GM19324 (cell line): ENCODE data around the gene METTL16.
"Not testable (repeated sequence)": the region's sequence is repeated elsewhere in the genome, so short reads cannot be mapped to it uniquely, and the experiment has no call there.

Experiments used
- ATAC-seq: cut with Tn5 transposase; IDR thresholded peaks from one replicate; pipeline ENCODE4 v1.9.1; 2021; ENCODE audit warnings: mild to moderate bottlenecking, moderate library complexity; ENCODE audit not compliant: unreplicated experiment, low FRiP score

METTL16 gene, protein sequence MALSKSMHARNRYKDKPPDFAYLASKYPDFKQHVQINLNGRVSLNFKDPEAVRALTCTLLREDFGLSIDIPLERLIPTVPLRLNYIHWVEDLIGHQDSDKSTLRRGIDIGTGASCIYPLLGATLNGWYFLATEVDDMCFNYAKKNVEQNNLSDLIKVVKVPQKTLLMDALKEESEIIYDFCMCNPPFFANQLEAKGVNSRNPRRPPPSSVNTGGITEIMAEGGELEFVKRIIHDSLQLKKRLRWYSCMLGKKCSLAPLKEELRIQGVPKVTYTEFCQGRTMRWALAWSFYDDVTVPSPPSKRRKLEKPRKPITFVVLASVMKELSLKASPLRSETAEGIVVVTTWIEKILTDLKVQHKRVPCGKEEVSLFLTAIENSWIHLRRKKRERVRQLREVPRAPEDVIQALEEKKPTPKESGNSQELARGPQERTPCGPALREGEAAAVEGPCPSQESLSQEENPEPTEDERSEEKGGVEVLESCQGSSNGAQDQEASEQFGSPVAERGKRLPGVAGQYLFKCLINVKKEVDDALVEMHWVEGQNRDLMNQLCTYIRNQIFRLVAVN

DNA sequence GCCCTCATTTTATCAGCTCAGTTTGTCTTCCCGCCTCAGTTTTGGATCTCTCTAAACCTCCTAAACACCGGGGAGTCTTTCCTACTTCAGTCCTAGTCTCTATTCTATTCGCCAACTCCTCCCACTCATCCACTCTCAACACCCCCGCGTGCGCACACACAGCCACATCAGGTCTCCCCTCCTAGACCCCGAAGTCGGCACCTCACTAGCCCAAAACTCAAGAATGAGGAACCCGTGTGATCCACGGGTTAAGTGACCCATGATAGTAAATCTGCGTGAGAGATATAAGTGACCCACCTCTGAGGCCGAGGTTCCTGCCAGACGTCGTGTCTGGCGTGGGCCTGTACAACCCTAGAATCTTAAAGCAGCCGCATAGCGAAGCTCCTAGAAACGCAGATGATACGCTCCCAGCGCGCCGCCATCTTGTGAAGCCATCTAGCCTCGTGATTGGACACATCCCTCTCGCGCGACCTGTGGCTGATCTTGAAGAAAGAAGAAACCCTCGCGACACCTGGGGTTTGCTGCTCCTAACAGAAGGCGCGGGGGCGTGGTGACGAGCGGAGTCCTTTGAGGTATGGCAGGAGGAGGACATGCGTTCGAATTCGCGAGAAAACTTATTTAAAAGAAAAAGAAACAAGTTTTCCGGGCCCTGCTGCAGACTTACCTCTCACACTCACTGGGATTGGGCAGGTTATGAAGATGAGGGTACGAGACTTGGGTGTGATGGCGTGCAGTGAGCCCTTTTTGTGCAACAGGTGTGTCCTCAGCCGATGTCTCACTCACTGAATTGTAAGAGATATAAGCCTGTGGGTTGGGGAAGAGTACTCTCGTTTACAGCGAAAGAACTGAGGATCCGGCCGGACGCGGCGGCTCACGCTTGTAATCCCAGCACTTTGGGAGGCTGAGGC is at the start of gene METTL16:
METTL16 (minus strand) TSS at position 427 of the 908 bp plus-strand sequence. CDS start 9,557 bp downstream, outside the sequence.
- peak; percentile 96 for ATAC-seq

- ATAC-seq, result no peak
Observed at GRCh38 chr17:2560658-2561057, 49.0 kb upstream of the METTL16 start.

DNA sequence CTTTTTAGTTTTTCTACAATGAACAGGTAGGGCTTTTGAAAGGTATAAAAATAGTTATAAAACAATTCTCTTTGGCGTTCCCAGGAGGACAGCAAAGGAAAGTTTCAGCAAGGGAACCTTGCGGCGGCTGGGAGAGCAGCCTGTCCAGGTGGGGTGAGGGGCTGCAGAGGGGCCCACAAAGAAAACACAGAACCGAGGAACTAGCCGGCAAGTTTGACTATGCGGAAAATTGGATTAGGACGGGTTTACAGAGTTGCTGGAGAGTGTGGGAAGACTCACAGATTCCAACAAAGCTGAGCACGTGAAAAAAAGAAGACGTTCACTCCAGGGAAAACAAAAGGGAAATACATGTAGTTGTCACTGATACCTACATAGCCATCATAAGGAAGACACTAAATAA is 40.2 kb upstream of the METTL16 start:
- ATAC-seq, result no peak

- ATAC-seq, result no peak
Observed at GRCh38 chr17:2551493-2551892, 39.8 kb upstream of the METTL16 start.

DNA sequence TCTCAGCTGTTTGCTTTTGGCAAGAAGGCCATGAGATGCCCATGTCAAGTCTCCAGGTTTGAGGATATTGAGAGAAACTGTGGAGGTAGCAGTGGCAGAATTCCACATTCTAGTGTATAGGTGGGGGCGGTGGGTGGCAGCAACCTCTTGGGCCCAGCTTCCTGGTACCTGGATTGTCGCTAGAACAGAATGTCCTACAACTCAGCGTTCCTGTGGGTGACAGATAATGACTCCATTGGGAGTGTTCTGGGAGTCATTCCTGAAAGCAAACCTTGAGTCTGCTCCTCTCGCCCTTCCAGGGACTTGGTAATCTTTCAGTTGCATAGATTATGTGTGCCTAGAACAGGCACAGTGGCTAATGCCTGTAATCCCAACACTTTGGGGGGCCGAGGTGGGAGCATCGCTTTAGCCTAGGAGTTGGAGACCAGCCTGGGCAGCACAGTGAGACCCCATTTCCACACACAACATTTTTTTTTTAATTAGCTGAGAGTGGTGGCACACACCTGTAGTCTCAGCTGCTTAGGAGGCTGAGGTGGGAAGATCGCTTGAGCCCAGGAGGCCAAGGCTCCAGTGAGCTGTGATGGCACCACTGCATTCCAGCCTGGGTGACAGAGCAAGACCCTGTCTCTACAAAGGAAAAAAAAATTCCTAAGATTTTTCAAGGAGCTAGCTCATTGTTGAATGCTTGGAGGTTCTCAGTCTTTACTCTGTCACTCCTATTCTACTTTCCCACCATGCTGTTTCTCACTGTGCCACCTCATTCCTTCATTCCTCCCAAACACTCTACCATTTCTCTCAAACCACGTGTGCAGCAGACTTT is 37.9 kb upstream of the METTL16 start:
- no peak for ATAC-seq

- not testable (repeated sequence) for ATAC-seq
Observed at GRCh38 chr17:2548026-2548425, 36.3 kb upstream of the METTL16 start.

- no peak for ATAC-seq
Observed at GRCh38 chr17:2547176-2547575, 35.5 kb upstream of the METTL16 start.

DNA sequence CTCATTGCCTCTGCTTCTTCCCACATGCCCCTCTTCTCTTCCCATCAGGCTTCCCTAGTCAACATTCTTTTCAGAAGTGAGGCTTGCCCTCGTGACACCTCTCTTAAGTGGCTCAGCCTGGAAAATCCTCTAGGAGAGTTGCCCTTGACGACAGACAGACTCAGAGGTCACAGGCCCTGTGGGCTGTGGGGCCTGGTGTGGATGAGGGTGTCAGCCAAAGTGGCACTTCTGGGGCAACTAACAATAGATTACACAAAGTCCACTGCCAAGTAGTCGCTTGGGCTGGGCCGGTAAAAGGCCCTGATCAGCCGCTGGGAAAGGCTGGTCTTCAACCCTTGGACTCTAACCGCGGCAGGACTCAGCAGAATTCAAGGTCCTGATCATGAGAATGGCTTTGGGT is 33.7 kb upstream of the METTL16 start:
- no peak for ATAC-seq

- no peak for ATAC-seq
Observed at GRCh38 chr17:2542456-2542855, 30.8 kb upstream of the METTL16 start.

DNA sequence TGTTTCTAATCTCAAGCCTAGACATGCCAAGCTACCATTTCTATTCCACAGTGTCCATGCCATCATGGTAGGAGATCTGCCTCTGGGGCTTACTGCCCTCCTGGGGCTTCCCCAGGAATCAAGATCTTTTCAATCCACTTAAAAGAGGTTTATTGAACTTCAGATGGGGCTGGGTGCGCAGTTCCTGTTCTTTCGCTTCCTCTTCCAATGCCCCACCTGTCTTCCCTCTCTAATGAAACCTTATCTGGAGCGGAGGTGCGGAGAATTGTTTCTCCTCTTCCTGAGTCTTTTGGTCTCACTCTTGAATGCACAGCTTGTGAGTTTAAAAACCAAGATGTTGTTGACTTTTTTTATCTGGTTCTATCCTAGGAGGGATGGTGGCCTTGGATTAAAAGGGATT is 30.4 kb upstream of the METTL16 start:
- ATAC-seq, result no peak

GRCh38 chr17:2537579-2537978 is 25.9 kb upstream of the METTL16 start:
- not testable (repeated sequence) for ATAC-seq

DNA sequence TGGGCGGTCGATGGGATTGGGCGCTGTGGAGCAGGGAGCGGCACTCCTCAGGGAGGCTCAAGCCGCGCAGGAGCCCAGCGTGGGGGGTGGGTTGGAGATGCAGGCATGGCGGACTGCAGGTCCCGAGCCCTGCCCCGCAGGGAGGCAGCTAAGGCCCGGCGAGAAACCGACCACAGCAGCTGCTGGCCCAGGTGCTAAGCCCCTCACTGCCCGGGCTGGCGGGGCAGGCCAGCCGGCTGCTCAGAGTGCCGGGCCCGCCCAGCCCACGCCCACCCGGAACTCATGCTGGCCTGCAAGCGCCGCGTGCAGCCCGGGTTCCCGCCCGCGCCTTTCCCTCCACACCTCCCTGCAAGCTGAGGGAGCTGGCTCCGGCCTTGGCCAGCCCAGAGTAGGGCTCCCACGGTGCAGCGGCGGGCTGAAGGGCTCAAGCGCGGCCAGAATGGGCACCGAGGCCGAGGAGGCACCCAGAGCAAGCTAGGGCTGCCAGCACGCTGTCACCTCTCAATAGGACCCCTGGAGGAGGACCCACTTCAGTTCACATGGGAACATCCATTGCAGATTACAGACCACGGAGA is 20.5 kb upstream of the METTL16 start:
- ATAC-seq, result no peak

- ATAC-seq, result not testable (repeated sequence)
Observed at GRCh38 chr17:2531243-2531954, 19.7 kb upstream of the METTL16 start.

DNA sequence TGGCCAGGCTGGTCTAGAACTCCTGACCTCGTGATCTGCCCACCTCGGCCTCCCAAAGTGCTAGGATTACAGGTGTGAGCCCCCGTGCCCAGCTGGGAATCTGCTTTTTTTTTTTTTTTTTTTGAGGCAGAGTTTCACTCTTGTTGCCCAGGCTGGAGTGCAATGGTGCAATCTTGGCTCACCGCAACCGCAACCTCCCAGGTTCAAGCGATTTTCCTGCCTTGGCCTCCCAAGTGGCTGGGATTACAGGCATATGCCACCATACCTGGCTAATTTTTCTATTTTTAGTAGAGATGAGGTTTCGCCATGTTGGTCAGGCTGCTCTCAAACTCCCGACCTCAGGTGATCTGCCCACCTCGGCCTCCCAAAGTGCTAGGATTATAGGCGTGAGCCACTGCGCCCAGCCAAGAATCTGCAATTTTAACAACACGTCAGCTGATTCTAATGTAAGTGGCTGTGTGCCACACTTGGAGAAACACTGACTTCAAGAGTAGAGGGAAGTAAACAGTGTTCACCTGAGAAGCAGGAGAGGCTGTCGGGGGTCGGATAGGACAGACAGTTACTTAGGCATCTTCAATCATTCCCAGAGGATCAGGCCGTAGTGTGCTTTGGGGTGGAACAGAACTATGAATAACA is 10.2 kb upstream of the METTL16 start:
- not testable (repeated sequence) for ATAC-seq

- no peak for ATAC-seq
Observed at GRCh38 chr17:2521257-2521656, 9.6 kb upstream of the METTL16 start.

- no peak for ATAC-seq
Observed at GRCh38 chr17:2517539-2517938, 5.9 kb upstream of the METTL16 start.

DNA sequence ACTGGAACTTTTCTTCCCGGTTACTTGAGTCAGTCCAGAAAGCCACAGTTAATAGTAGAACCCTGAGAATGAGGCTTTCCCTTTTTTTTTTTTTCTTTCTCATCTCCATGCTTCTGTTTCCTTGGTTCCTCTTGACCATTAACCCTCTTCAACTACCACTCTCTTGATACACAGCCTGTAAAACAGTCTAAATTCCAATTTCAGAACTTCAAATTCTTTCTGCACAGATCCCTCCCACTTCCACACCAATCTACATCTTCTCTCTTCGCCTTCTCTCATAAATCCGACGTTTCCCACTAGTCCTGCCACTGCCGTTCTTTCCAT is 588 bp downstream of the METTL16 start:
- ATAC-seq, result no peak

DNA sequence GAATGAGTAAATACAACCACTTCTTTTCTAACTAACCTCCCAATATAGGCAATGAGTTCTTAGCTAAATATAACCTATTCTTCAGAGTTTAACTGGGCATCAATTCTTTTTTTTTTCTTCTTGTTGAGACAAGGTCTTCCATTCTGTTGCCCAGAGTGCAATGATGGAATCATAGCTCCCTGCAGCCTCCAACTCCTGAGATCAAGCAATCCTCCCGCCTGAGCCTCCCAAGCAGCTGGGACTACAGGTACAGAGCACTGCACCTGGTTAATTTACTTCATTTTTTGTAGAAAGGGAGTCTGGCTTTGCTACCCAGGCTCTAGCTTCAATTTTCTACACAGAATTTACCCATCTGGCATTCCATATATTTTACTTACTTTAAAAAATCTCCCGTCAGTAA is 1.1 kb downstream of the METTL16 start:
- no peak for ATAC-seq

DNA sequence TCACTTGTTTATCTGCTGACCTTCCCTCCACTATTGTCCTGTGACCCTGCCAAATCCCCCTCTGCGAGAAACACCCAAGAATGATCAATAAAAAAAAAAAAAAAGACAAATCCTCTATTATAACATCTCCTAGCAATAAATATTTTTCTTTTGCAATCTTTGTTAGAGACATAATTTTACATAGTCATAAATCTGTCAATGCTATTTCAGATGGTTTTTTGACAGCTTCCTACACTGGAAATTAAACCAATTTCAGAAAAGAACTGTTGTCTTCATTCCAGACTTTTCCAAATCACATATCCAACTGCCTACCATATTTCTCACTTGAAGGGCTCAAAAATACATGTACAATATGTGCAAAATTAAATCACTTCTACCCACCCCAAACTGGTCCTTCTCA is 3.7 kb downstream of the METTL16 start:
- ATAC-seq, result no peak
